K562 (cell line): ENCODE data around the gene SLC9C2. TPM values are rescaled to one million over a fixed set of nuclear protein-coding genes. Genes with fewer than 3 reads are reported as not detected.

ENCODE experiments used
- BHLHE40 ChIP-seq: IDR thresholded peaks from 2 replicates; pipeline ENCODE4 v1.6.1; 2011; ENCODE audit warnings: low read length, improper control_type of control experiment
- CREBBP ChIP-seq: IDR thresholded peaks from one replicate; pipeline ENCODE4 v1.6.1; 2012; ENCODE audit warnings: low read depth, mild to moderate bottlenecking, control low read depth, inconsistent platforms, low read length
- CREM ChIP-seq: IDR thresholded peaks from 2 replicates; pipeline ENCODE4 v1.6.1; 2014; ENCODE audit warnings: antibody characterized with exemption, low read depth
- HDAC1 ChIP-seq, 2 experiments: fragments of 450-650 bp; IDR thresholded peaks; 2 replicates each; pipeline ENCODE4 v1.6.1; 2016 to 2017; ENCODE audit warnings: inconsistent platforms in 1 of 2, mild to moderate bottlenecking in 1 of 2, moderate library complexity in 1 of 2
- HMG20A ChIP-seq: fragments of 450-650 bp; formaldehyde crosslinking; conservative IDR thresholded peaks from 2 replicates; pipeline ENCODE4 v1.4.0; 2020; ENCODE audit warnings: mild to moderate bottlenecking, mixed read lengths
- HOXB6 ChIP-seq: fragments of 250-450 bp; sonication (Bioruptor Pico); IDR thresholded peaks from 2 replicates; pipeline ENCODE4 v1.5.1; 2022; ENCODE audit warnings: mild to moderate bottlenecking, borderline replicate concordance
- KDM2B ChIP-seq: fragments of 250-450 bp; sonication (Bioruptor Pico); IDR thresholded peaks from 2 replicates; pipeline ENCODE4 v1.8.0; 2021; ENCODE audit warnings: mild to moderate bottlenecking, moderate library complexity
- L3MBTL2 ChIP-seq: fragments of 450-650 bp; IDR thresholded peaks from 2 replicates; pipeline ENCODE4 v1.6.1; 2016; ENCODE audit warnings: mild to moderate bottlenecking, moderate library complexity
- MAFG ChIP-seq: fragments of 450-650 bp; conservative IDR thresholded peaks from 2 replicates; pipeline ENCODE4 v1.6.1; 2016; ENCODE audit warnings: missing genetic modification characterization, missing compliant biosample characterization
- MEIS2 ChIP-seq: fragments of 450-650 bp; IDR thresholded peaks from 2 replicates; pipeline ENCODE4 v1.6.1; 2014; ENCODE audit warnings: mild to moderate bottlenecking; ENCODE audit not compliant: partially characterized antibody
- PHB2 ChIP-seq: fragments of 450-650 bp; IDR thresholded peaks from 2 replicates; pipeline ENCODE4 v1.6.1; 2017; ENCODE audit warnings: low read depth
- PHF8 ChIP-seq: fragments of 200-600 bp; sonication (generic); IDR thresholded peaks from 2 replicates; pipeline ENCODE4 v1.6.1; 2012; ENCODE audit warnings: mixed run types, mild to moderate bottlenecking, inconsistent platforms, low read length, moderate library complexity, borderline replicate concordance
- POLR2G ChIP-seq: fragments of 200-400 bp; formaldehyde crosslinking; IDR thresholded peaks from 2 replicates; pipeline ENCODE4 v1.6.1; 2017; ENCODE audit warnings: low read depth, mild to moderate bottlenecking, antibody characterized with exemption, low read length, moderate library complexity
- RNF2 ChIP-seq: sonication (generic); IDR thresholded peaks from 2 replicates; pipeline ENCODE4 v1.6.1; 2016
- STAT5A ChIP-seq: IDR thresholded peaks from 2 replicates; pipeline ENCODE4 v1.6.1; 2012; ENCODE audit warnings: low read length, inconsistent platforms, borderline replicate concordance
- TFAM ChIP-seq: fragments of 250-450 bp; sonication (Bioruptor Pico); conservative IDR thresholded peaks from 2 replicates; pipeline ENCODE4 v1.5.0; 2021; ENCODE audit warnings: mild to moderate bottlenecking, moderate library complexity
- ZBTB8A ChIP-seq: fragments of 450-650 bp; IDR thresholded peaks from 2 replicates; pipeline ENCODE4 v1.6.1; 2018; ENCODE audit warnings: mild to moderate bottlenecking, moderate library complexity; ENCODE audit not compliant: partially characterized antibody
- ZC3H4 ChIP-seq: sonication (generic); formaldehyde crosslinking; IDR thresholded peaks from 2 replicates; pipeline ENCODE4 v1.9.0; 2021; ENCODE audit warnings: missing genetic modification reagents, borderline replicate concordance
- ZNF121 ChIP-seq: sonication (generic); formaldehyde crosslinking; conservative IDR thresholded peaks from 2 replicates; pipeline ENCODE4 v1.8.0; 2022; ENCODE audit warnings: missing genetic modification reagents
- ZNF184 ChIP-seq: sonication (generic); formaldehyde crosslinking; IDR thresholded peaks from 2 replicates; pipeline ENCODE4 v1.5.0; 2020; ENCODE audit warnings: missing genetic modification reagents
- ZNF436 ChIP-seq: fragments of 250-450, 450-650 bp; sonication (Bioruptor Pico); formaldehyde crosslinking; IDR thresholded peaks from 2 replicates; pipeline ENCODE4 v1.7.0; 2020; ENCODE audit warnings: mild to moderate bottlenecking
- ZNF445 ChIP-seq: fragments of 250-450 bp; sonication (Bioruptor Pico); IDR thresholded peaks from 2 replicates; pipeline ENCODE4 v1.4.0; 2020; ENCODE audit warnings: low read depth, mild to moderate bottlenecking, moderate library complexity
- polyA plus RNA-seq, 8 experiments: library from polyadenylated mRNA; depleted of rRNA in 4 of 8; stranded (reverse) in 5 of 8; unstranded in 3 of 8; fragments of >200 nt; fragmentation: Nextera tagmentation in 2 of 8; fragmentation: Illumina TruSeq in 1 of 8; extraction: Ambion mirVana in 2 of 8; extraction: Trizol in 1 of 8; gene quantifications; 2 replicates each; pipeline versions ENCODE4 v1.2.1 to v1.2.3, GENCODE V29; 2011 to 2014; ENCODE audit warnings: inconsistent platforms in 1 of 8, missing spikeins in 1 of 8
- total RNA-seq, 7 experiments: library from RNA; depleted of rRNA in 6 of 7; stranded (reverse); fragments of >200 nt in 6 of 7; fragmentation: Illumina TruSeq in 2 of 7; extraction: Trizol in 2 of 7; gene quantifications; 2 replicates each; pipeline versions ENCODE4 v1.2.1 to v1.2.3, GENCODE V29; 2011 to 2021; ENCODE audit warnings: low replicate concordance in 1 of 7
- TF ChIP-seq, protein P1 (sequence below): fragments of 250-450 bp; sonication (Bioruptor Pico); IDR thresholded peaks from 2 replicates; pipeline ENCODE4 v1.5.0; 2021
- TF ChIP-seq, protein P2 (sequence below): fragments of 450-650 bp; formaldehyde crosslinking; IDR thresholded peaks from 2 replicates; pipeline ENCODE4 v1.4.0; 2020; ENCODE audit warnings: mild to moderate bottlenecking
- TF ChIP-seq, protein P3 (sequence below): sonication (generic); formaldehyde crosslinking; IDR thresholded peaks from 2 replicates; pipeline ENCODE4 v1.8.1; 2023; ENCODE audit warnings: mild to moderate bottlenecking, missing genetic modification reagents
- TF ChIP-seq, protein P4 (sequence below): fragments of 450-650 bp; formaldehyde crosslinking; IDR thresholded peaks from 2 replicates; pipeline ENCODE4 v1.4.0; 2020; ENCODE audit warnings: mild to moderate bottlenecking, moderate library complexity

SLC9C2 gene
- total and polyA plus RNA-seq, 9 of the 15 experiments (the other 6 are each of a cell fraction or from before 2014, with no cell fraction given): 0.11 to 0.22 (median 0.15) TPM; not detected in 5

- TF ChIP-seq ZBTB8A (no peak), MEIS2 (no peak), HMG20A (CRISPR knock-in tag) (no peak), HDAC1 (IDR thresholded peaks at IDR 0.05) (no peak), TFAM (no peak), POLR2G (no peak), PHB2 (no peak), STAT5A (no peak), HOXB6 (CRISPR knock-in tag) (no peak), L3MBTL2 (peak; percentile 89), CREBBP (no peak), ZNF445 (CRISPR knock-in tag) (no peak), ZC3H4 (CRISPR knock-in tag) (no peak), ZNF436 (CRISPR knock-in tag) (no peak), CREM (no peak), RNF2 (no peak), ZNF121 (CRISPR knock-in tag) (no peak), PHF8 (no peak), MAFG (tag) (no peak), BHLHE40 (peak; percentile 94), ZNF184 (CRISPR knock-in tag) (no peak), KDM2B (CRISPR knock-in tag) (no peak)
- TF ChIP-seq, protein P1, sequence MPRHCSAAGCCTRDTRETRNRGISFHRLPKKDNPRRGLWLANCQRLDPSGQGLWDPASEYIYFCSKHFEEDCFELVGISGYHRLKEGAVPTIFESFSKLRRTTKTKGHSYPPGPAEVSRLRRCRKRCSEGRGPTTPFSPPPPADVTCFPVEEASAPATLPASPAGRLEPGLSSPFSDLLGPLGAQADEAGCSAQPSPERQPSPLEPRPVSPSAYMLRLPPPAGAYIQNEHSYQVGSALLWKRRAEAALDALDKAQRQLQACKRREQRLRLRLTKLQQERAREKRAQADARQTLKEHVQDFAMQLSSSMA (CRISPR knock-in tag): no peak
- TF ChIP-seq, protein P2, sequence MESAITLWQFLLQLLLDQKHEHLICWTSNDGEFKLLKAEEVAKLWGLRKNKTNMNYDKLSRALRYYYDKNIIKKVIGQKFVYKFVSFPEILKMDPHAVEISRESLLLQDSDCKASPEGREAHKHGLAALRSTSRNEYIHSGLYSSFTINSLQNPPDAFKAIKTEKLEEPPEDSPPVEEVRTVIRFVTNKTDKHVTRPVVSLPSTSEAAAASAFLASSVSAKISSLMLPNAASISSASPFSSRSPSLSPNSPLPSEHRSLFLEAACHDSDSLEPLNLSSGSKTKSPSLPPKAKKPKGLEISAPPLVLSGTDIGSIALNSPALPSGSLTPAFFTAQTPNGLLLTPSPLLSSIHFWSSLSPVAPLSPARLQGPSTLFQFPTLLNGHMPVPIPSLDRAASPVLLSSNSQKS (CRISPR knock-in tag): no peak
- TF ChIP-seq, protein P3, sequence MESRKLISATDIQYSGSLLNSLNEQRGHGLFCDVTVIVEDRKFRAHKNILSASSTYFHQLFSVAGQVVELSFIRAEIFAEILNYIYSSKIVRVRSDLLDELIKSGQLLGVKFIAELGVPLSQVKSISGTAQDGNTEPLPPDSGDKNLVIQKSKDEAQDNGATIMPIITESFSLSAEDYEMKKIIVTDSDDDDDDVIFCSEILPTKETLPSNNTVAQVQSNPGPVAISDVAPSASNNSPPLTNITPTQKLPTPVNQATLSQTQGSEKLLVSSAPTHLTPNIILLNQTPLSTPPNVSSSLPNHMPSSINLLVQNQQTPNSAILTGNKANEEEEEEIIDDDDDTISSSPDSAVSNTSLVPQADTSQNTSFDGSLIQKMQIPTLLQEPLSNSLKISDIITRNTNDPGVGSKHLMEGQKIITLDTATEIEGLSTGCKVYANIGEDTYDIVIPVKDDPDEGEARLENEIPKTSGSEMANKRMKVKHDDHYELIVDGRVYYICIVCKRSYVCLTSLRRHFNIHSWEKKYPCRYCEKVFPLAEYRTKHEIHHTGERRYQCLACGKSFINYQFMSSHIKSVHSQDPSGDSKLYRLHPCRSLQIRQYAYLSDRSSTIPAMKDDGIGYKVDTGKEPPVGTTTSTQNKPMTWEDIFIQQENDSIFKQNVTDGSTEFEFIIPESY (CRISPR knock-in tag): no peak
- TF ChIP-seq, protein P4, sequence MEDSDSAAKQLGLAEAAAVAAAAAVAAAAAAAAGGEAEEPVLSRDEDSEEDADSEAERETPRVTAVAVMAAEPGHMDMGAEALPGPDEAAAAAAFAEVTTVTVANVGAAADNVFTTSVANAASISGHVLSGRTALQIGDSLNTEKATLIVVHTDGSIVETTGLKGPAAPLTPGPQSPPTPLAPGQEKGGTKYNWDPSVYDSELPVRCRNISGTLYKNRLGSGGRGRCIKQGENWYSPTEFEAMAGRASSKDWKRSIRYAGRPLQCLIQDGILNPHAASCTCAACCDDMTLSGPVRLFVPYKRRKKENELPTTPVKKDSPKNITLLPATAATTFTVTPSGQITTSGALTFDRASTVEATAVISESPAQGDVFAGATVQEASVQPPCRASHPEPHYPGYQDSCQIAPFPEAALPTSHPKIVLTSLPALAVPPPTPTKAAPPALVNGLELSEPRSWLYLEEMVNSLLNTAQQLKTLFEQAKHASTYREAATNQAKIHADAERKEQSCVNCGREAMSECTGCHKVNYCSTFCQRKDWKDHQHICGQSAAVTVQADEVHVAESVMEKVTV (CRISPR knock-in tag): no peak
Observed at GRCh38 chr1:173529106-173529505, 73.8 kb downstream of the SLC9C2 start (continued).
